ENCODE results near the gene CNN2.

DNA sequence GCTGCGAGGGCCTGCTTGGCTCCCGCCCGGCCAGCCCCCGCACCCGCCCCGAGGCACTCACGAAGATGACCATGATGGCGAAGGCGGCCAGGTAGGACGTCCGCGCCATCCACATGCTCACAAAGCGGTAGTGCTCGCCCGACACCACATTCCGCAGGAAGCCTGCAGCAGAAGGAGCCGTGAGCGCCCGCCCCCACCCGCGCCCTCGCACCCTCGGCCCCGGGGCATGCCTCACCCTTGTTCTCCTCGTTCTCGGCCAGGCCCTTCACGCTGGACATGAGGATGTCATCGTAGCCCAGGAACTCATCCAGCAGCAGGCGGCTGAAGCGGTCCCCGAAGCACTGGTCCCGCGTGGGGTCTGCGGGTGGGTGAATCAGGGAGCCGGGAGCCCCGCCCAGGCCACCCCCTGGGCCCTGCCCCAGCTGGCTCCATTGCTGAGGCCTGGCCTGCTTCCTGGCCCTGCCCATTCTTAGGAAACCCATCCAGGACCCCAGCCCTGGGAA is 14.5 kb upstream of the CNN2 start:
- TF ChIP-seq, protein P1, sequence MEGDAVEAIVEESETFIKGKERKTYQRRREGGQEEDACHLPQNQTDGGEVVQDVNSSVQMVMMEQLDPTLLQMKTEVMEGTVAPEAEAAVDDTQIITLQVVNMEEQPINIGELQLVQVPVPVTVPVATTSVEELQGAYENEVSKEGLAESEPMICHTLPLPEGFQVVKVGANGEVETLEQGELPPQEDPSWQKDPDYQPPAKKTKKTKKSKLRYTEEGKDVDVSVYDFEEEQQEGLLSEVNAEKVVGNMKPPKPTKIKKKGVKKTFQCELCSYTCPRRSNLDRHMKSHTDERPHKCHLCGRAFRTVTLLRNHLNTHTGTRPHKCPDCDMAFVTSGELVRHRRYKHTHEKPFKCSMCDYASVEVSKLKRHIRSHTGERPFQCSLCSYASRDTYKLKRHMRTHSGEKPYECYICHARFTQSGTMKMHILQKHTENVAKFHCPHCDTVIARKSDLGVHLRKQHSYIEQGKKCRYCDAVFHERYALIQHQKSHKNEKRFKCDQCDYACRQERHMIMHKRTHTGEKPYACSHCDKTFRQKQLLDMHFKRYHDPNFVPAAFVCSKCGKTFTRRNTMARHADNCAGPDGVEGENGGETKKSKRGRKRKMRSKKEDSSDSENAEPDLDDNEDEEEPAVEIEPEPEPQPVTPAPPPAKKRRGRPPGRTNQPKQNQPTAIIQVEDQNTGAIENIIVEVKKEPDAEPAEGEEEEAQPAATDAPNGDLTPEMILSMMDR (IDR thresholded peaks at IDR 0.05), result no peak
- TF ChIP-seq POLR2A (IDR thresholded peaks at IDR 0.05), result no peak

Measured in ovary (tissue), 3 donors.